IPS-15b (cell line): Measurements from ENCODE around the gene ZNF213.

Experiments
- H3K27me3 ChIP-seq: one replicate; pipeline ENCODE4 v1.6.1; 2013; ENCODE audit warnings: low read length; ENCODE audit not compliant: control insufficient read depth, insufficient read depth
- H3K36me3 ChIP-seq: one replicate; pipeline ENCODE4 v1.6.1; 2013; ENCODE audit warnings: low read length; ENCODE audit not compliant: control insufficient read depth, insufficient read depth
- H3K4me1 ChIP-seq: one replicate; pipeline ENCODE4 v1.6.1; 2013; ENCODE audit warnings: mild to moderate bottlenecking, low read length; ENCODE audit not compliant: control insufficient read depth, insufficient read depth
- H3K4me3 ChIP-seq: one replicate; pipeline ENCODE4 v1.5.1; 2013; ENCODE audit warnings: low read depth, low read length
- H3K9ac ChIP-seq: one replicate; pipeline ENCODE4 v1.6.1; 2013; ENCODE audit warnings: low read depth, mild to moderate bottlenecking, low read length
- H3K9me3 ChIP-seq: one replicate; pipeline ENCODE4 v1.6.1; 2013; ENCODE audit warnings: mild to moderate bottlenecking, low read length; ENCODE audit not compliant: control insufficient read depth, insufficient read depth

ZNF213 gene, protein sequence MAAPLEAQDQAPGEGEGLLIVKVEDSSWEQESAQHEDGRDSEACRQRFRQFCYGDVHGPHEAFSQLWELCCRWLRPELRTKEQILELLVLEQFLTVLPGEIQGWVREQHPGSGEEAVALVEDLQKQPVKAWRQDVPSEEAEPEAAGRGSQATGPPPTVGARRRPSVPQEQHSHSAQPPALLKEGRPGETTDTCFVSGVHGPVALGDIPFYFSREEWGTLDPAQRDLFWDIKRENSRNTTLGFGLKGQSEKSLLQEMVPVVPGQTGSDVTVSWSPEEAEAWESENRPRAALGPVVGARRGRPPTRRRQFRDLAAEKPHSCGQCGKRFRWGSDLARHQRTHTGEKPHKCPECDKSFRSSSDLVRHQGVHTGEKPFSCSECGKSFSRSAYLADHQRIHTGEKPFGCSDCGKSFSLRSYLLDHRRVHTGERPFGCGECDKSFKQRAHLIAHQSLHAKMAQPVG

DNA sequence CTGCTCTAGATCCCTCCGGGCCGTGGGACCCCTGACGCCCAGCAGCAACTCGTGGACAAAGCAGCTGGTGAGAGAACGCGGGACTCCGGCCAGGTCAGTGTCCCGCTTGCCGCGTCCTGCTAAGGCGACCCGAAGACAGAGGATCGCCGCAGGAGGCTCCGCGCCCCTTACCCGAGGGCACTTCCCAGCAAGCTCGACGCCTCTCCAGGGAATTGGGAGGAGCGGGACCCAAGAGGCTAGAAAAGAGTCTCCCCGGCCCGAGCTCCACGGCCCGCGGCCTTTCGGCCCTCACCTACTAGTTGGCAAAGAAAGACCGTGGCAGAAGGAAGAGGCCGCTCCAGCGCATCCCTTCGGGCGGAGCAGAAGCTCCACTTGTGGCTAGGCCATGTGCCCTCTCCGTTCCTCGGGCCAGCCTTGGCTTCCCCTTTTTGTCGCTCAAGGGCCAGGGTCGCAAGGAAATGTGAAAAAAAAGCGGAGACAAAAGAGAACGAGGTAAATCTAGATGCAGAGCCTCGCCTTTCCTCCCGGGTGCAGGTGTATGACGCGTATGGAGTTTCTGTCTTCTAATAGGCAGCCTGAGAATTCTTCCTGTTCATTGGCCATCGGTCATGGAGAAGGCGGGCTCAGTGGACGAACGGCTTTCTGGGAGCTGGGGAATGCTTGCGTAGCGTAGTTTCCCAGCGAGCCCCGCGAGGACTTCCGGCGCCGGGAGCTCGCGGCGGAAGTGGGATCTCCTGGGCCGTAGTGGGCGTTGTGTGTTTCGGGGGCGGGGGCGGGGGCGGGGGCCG, at the start of gene ZNF213:
ZNF213 (plus strand) TSS at position 692 of the 788 bp plus-strand sequence. CDS start 2,252 bp downstream, outside the sequence.
- Histone ChIP-seq H3K9ac (peak within 1 kb of the TSS; percentile 97), H3K9me3 (no peaks in the 10 kb centered on the region), H3K4me1 (no peaks in the 10 kb centered on the region), H3K36me3 (no peaks in the 10 kb centered on the region), H3K4me3 (peak within 1 kb of the TSS; percentile 96), H3K27me3 (no peaks in the 10 kb centered on the region)

DNA sequence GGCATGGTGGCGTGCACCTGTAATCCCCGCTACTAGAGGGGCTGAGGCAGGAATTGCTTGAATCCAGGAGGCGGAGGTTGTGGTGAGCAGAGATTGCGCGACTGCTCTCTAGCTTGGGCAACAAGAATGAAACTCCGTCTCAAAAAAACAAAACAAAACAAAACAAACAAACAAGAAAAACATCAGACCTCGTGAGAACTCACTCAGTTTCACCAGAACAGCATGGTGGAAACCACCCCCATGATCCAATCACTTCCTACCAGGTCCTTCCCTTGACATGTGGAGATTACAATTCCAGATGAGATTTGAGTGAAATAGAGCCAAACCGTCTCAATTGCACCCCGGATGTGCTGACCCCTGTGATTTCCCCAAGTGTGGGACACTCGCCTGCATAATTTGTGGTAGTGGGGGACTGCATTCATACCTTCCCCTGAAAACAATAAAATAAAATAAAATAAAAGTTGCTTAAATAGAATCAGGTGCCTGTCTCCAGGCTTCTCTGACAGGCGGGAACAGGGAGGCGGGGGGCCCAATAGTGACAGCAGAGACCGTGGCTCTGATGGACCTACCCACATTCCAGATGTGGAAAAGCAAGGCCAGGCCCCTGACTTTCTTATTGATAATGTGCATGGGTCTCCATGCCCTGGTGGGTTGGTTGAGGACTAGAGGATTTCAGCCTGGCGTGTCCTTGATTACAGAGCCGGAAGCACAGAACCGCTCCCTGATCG, 48.8 kb upstream of the ZNF213 start:
- Histone ChIP-seq H3K36me3 (peaks cover 27% of the 10 kb centered on the region), H3K9ac (no peak overlapping the region), H3K27me3 (no peaks in the 10 kb centered on the region), H3K9me3 (no peaks in the 10 kb centered on the region), H3K4me1 (no peaks in the 10 kb centered on the region), H3K4me3 (no peak overlapping the region)

DNA sequence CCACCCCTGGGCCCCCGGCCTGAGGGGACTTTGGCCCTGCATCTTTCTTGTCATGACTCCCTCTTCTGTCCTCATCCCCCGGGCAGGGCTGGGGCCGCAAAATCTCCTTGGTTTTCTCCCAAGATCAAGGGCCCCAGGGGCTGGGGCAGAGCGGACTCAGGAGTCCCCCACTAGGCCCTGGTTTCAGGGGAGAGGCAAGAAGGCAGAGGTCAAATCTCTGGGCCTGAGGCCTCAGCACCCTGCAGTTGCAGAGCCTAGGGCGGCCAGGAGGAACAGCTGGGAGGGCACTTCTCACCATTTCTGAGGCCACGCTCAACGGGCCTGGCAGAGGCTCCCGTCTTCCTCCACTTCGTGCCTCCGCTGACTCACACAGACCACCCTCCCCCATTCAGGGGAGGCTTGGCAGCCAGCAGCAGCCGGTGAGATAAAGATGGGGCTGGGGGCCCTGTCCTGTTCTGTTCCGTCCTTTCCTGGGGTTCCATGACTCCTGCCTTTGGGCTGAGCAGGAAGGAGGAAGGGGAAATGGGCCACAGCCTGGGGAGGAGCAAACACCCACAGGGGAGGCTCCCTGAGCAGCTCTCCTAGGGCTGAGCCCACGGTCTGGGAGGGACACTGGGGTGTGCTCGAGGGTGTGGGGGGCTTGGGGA, 48.1 kb upstream of the ZNF213 start:
- no peaks in the 10 kb centered on the region for H3K27me3 ChIP-seq
- no peak overlapping the region for H3K9ac ChIP-seq
- H3K4me1 ChIP-seq = no peaks in the 10 kb centered on the region
- H3K4me3 ChIP-seq = no peak overlapping the region
- no peaks in the 10 kb centered on the region for H3K9me3 ChIP-seq
- H3K36me3 ChIP-seq = peaks cover 34% of the 10 kb centered on the region

DNA sequence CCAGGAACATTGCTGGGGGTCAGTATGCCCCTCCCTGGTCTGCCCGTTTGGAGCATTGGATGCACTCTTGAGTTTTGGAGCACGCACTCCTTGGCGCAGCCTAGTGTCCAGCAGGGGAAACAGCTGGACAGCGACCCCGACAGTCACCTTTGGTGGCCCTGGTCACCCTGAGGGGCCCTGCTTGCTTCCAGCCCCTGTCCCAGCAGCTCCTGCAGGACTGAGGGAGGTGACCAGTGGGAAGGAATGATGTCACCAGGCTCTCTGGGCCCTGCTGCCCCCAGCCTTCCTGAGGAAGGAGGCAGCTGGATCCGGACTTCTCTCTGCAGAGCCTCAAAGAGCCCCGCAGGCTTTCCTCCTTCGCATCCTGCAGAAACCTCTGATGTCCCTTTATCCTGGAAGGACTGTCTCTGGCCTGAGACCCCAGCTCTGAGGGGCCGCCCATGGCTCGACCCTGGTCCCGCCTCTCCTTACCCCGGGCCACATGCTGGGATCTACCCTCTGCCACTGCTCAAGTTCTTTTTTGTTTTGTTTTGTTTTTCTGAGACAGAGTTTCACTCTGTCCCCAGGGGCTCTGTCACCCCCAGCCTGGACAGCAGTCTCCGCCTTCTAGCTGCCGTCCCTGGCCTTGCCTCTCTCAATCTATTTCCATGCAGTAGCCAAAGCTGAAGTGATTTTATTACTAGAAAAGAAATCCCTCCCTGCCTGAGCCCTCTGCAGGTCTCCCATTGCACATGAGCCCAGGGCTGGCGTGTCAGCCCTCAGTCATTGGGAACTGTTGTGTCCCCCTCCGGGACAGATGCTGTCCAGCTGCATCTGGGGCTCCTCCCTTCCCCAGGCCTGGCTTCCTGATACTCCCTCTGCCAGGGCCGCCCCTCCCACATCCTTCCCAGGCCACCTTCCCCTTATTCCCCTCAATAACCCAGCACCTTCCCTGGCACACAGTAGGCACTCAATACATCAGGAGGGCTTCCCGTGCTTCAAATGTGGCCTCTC, 47.3 kb upstream of the ZNF213 start:
- Histone ChIP-seq H3K4me1 (no peaks in the 10 kb centered on the region), H3K4me3 (no peak overlapping the region), H3K27me3 (no peaks in the 10 kb centered on the region), H3K9me3 (no peaks in the 10 kb centered on the region), H3K36me3 (peaks cover 42% of the 10 kb centered on the region), H3K9ac (no peak overlapping the region)

DNA sequence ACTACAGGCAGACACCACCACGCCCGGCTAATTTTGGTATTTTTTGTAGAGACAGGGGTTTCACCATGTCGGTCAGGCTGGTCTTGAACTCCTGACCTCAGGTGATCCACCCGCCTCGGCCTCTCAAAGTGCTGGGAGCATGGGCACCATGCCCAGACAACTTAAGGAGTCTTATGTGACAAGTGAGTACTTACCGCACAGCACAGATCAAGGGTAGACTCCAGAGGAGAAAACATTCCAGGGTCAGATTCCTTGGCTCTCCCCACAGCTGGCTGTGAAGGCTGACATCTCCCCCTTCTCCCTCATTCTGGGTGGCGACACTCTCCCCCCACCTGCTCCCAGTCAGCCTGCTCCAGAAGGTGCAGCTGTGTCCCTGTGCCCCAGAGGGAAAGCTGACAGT, 46.4 kb upstream of the ZNF213 start:
- H3K4me3 ChIP-seq = no peak overlapping the region
- H3K36me3 ChIP-seq = peaks cover 46% of the 10 kb centered on the region
- H3K9ac ChIP-seq = no peak overlapping the region
- no peaks in the 10 kb centered on the region for H3K4me1 ChIP-seq
- H3K9me3 ChIP-seq = no peaks in the 10 kb centered on the region
- no peaks in the 10 kb centered on the region for H3K27me3 ChIP-seq

DNA sequence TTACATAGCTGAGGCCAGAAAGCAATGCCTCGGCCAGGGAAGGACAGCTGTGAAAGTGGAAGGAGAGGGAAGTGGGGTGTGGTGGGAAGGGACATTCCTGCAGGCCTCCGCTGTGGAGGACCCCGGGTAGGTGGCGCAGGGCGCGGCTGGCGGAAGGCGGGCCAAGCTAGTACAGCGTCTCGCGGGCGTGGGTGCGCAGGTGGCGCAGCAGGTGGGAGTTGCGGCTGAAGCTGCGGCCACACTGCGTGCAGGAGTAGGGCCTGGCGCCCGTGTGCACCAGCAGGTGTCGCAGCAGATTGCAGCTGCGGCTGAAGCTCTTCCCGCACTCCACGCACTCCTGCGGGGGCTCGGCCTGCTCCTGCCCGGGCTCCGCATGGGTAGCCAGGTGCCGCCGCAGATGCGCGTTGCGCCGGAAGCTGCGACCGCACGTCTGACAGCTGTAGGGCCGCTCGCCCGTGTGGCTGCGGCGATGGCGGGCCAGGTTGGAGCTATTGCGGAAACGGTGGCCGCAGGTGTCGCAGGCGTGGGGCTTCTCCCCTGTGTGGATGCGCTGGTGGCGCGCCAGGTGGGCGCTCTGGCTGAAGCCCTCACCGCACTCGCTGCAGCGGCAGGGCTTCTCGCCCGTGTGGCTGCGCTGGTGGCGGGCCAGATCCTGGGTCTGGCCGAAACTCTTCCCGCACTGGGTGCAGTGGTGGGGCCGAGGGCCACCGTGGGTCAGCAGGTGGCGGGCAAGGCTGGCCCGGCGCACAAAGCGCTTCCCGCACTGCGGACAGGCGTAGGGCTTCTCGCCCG, 45.7 kb upstream of the ZNF213 start:
- Histone ChIP-seq H3K4me3 (no peak overlapping the region), H3K9ac (no peak overlapping the region), H3K9me3 (no peaks in the 10 kb centered on the region), H3K36me3 (peaks cover 46% of the 10 kb centered on the region), H3K4me1 (no peaks in the 10 kb centered on the region), H3K27me3 (no peaks in the 10 kb centered on the region)

DNA sequence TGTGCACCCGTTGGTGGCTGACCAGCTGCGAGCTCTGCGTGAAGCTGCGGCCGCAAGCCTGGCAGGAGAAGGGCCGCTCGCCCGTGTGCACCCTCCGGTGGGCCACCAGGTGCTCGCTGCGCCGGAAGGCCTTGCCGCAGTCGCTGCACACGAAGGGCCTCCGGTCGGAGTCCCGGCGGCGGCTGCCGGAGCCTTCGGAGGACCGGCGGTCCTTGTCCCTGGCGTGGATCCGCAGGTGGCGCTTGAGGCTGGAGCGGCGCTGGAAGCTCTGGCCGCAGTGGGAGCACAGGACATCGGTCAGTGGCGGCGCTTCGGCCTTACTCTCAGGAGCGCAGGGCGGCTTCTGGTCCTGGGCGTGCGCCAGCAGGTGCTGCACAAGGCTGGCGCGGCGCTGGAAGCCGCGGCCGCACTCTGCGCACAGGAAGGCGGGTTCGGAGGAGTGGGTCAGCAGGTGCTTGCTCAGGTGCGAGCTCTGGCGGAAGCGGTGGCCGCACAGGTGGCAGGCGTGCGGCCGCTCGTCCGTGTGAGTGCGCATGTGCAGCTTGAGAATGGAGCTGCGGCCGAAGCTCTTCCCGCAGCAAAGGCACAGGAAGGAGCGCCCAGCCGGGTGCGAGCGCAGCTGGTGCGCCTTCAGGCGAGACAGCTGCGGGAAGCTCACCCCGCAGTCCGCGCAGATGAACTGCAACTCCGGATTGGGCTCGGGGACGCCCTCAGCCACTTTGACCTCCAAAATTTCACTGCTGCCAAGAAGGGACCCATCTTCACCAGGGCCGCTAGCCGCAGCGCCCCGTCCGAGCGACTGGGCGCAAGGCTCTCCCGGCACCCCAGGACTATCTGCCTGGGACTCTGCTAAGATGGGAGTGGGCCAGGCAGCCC, 44.9 kb upstream of the ZNF213 start:
- Histone ChIP-seq H3K9ac (no peak overlapping the region), H3K36me3 (peaks cover 46% of the 10 kb centered on the region), H3K9me3 (no peaks in the 10 kb centered on the region), H3K4me3 (no peak overlapping the region), H3K4me1 (no peaks in the 10 kb centered on the region), H3K27me3 (no peaks in the 10 kb centered on the region)

DNA sequence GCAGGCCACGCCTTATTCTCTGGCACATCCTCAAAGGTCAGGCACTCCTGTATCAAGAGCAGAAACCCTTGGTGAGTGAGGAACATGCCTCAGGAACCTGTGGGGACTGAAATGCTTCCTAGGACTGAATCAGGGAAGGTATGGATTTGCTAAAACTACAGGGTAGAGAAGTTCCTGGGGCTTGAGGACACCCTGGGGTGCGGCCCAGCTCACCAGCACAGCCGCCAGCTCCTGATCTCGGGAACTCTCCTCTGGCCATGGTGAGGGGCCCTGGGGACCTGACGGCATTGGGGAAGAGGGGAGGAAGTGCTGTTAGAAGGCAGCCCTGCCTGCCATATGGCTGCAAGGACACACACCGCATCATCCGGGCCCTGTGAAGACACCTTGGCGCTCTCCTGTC, 43.3 kb upstream of the ZNF213 start:
- no peak overlapping the region for H3K9ac ChIP-seq
- peaks cover 5% of the 10 kb centered on the region for H3K4me1 ChIP-seq
- H3K27me3 ChIP-seq = no peaks in the 10 kb centered on the region
- no peak overlapping the region for H3K4me3 ChIP-seq
- H3K9me3 ChIP-seq = no peaks in the 10 kb centered on the region
- peaks cover 52% of the 10 kb centered on the region for H3K36me3 ChIP-seq

DNA sequence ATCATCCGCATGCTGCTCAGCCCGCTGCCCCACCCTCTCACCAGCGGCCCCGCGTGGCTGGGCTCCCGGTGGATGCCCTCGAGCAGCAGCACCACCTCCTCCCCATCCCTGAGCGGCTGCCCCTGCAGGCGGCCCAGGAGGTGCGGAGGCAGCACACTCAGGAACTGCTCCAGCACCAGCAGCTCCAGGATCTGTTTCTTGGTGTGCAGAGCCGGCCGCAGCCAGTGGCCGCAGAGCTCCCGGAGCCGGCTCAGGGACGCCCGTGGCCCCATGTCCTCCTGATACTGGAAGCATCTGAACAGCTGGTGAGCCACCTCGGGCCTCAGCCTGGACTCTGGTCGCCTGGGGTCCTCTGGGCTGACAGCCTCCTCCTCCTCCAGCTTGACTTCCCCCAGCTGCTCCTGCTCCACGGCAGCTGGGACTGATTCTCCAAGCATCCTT, 42.3 kb upstream of the ZNF213 start:
- Histone ChIP-seq H3K27me3 (no peaks in the 10 kb centered on the region), H3K9me3 (no peaks in the 10 kb centered on the region), H3K36me3 (peaks cover 52% of the 10 kb centered on the region), H3K9ac (no peak overlapping the region), H3K4me1 (peaks cover 10% of the 10 kb centered on the region), H3K4me3 (no peak overlapping the region)
